ENCODE measurements around the gene GPHN. TPM values are rescaled to one million over a fixed set of nuclear protein-coding genes. Genes with fewer than 3 reads are reported as not detected.

The GPHN gene
- total and polyA plus RNA-seq, 2 donors (not counting 3 experiments of a cell fraction or from before 2014, with no cell fraction given), result 5.1 to 23.2 TPM

- Histone ChIP-seq H2AFZ (ENCODE audit: low read depth, low read length) (no peak overlapping the region), H3K4me1 (ENCODE audit: control insufficient read depth, extremely low read depth, insufficient read depth, low read length) (no peaks in the 10 kb centered on the region), H3K4me3 (replicated peaks in 1 of 3; ENCODE audit: insufficient read depth in 1 of 3, low read depth in 1 of 3, low read length in 3 of 3) (no peak overlapping the region), H3K4me2 (ENCODE audit: insufficient read depth, low read length) (no peak overlapping the region), H3K9me1 (replicated peaks; ENCODE audit: control insufficient read depth, extremely low read depth, insufficient read depth, low read length) (no peaks in the 10 kb centered on the region), H3K9ac (replicated peaks; ENCODE audit: extremely low read depth, insufficient read depth, low read length) (no peak overlapping the region), H3K27me3 (ENCODE audit: control insufficient read depth in 2 of 2, insufficient read depth in 2 of 2, low read length in 2 of 2) (no peaks in the 10 kb centered on the region), H3K9me3 (replicated peaks; ENCODE audit: control insufficient read depth, insufficient read depth, low read length) (no peaks in the 10 kb centered on the region), H3K36me3 (ENCODE audit: control insufficient read depth in 2 of 2, extremely low read depth in 1 of 2, insufficient read depth in 2 of 2, low read length in 2 of 2) (no peaks in the 10 kb centered on the region), H4K20me1 (replicated peaks; ENCODE audit: control insufficient read depth, extremely low read depth, insufficient read depth, low read length) (no peaks in the 10 kb centered on the region), H3K79me2 (ENCODE audit: control insufficient read depth, insufficient read depth, low read length) (no peaks in the 10 kb centered on the region), H3K27ac (ENCODE audit: insufficient read depth, low read depth, low read length) (no peak overlapping the region)
- dilution Hi-C loops (cut with MboI; ENCODE audit: extremely low pct_ligation_motif_present, low sequenced_read_pairs) (no loop called here), intact Hi-C loops (cut with micrococcal nuclease) (no loop called here)
- no peak for TF ChIP-seq JUN (IDR thresholded peaks at IDR 0.05; ENCODE audit: borderline replicate concordance, insufficient read depth, insufficient read length, low read depth)
- no peak for TF ChIP-seq POLR2AphosphoS5 (IDR thresholded peaks at IDR 0.05; ENCODE audit: insufficient read depth, low read depth, low read length)
- no peak for TF ChIP-seq EZH2 (IDR thresholded peaks at IDR 0.05; ENCODE audit: borderline replicate concordance, low read depth, low read length, severe bottlenecking)
- TF ChIP-seq MAX (IDR thresholded peaks at IDR 0.05; ENCODE audit: insufficient read depth, insufficient read length), result no peak
- no peak for TF ChIP-seq MYC (IDR thresholded peaks at IDR 0.05; ENCODE audit: low read depth, low read length)
- no peak for TF ChIP-seq CTCF (IDR thresholded peaks at IDR 0.05; ENCODE audit: extremely low read depth in 1 of 2, insufficient read depth in 1 of 2, low read depth in 1 of 2, low read length in 2 of 2)
- TF ChIP-seq FOS (IDR thresholded peaks at IDR 0.05; ENCODE audit: borderline replicate concordance, insufficient read depth, low read length), result no peak
- TF ChIP-seq POLR2A (IDR thresholded peaks at IDR 0.05; ENCODE audit: low read depth, low read length), result no peak
- no peak for TF ChIP-seq GATA2 (IDR thresholded peaks at IDR 0.05; ENCODE audit: insufficient read depth, insufficient read length, low read depth, low read length)
- CTCF ChIA-PET, result no interaction called here
- BruUV-seq (replicated peaks), result no TSS peak
- DNase-seq (ENCODE audit: low read depth, low spot score) (no peak), FAIRE-seq (no peak)
- POLR2A ChIA-PET, result no interaction called here
These were observed 485.6 kb downstream of the GPHN start for GRCh38 chr14:66993512-66993911.
